SK-N-SH treated with all-trans-retinoic acid at 6 μM for 48 hours (cell line): ENCODE measurements around the gene PIK3R6.

Source experiments
- ATAC-seq: fragments of 200-7000 bp; cut with Tn5 transposase; 3 replicates; pipeline ENCODE4 v1.9.1; 2020; ENCODE audit warnings: mild to moderate bottlenecking, moderate library complexity
- ARNTL ChIP-seq: fragments of 450-650 bp; formaldehyde crosslinking; IDR thresholded peaks from 2 replicates; pipeline ENCODE4 v1.5.0; 2020; ENCODE audit warnings: low read depth, mild to moderate bottlenecking, moderate library complexity, borderline replicate concordance
- BACH2 ChIP-seq: fragments of 250-450 bp; sonication (Bioruptor Pico); IDR thresholded peaks from 2 replicates; pipeline ENCODE4 v1.9.0; 2021; ENCODE audit warnings: mild to moderate bottlenecking, borderline replicate concordance
- CREB5 ChIP-seq: fragments of 250-450 bp; sonication (Bioruptor Pico); IDR thresholded peaks from 2 replicates; pipeline ENCODE4 v1.5.1; 2020; ENCODE audit warnings: low read depth, mild to moderate bottlenecking, moderate library complexity
- CSDC2 ChIP-seq: fragments of 250-450 bp; sonication (Bioruptor Pico); IDR thresholded peaks from 2 replicates; pipeline ENCODE4 v1.5.0; 2020; ENCODE audit warnings: mild to moderate bottlenecking, moderate library complexity
- GLIS3 ChIP-seq: fragments of 250-450 bp; sonication (Bioruptor Pico); IDR thresholded peaks from 2 replicates; pipeline ENCODE4 v1.5.0; 2020; ENCODE audit warnings: mild to moderate bottlenecking, moderate library complexity
- ISL1 ChIP-seq: fragments of 250-450 bp; sonication (Bioruptor Pico); IDR thresholded peaks from 2 replicates; pipeline ENCODE4 v2.1.2; 2022; ENCODE audit warnings: mild to moderate bottlenecking, moderate library complexity
- OSR1 ChIP-seq: fragments of 250-450 bp; sonication (Bioruptor Pico); IDR thresholded peaks from 2 replicates; pipeline ENCODE4 v1.8.0; 2022; ENCODE audit warnings: moderate library complexity, mild to moderate bottlenecking, inconsistent platforms
- PATZ1 ChIP-seq: fragments of 250-450 bp; sonication (Bioruptor Pico); IDR thresholded peaks from 2 replicates; pipeline ENCODE4 v1.8.0; 2020; ENCODE audit warnings: mild to moderate bottlenecking, moderate library complexity, borderline replicate concordance
- PPARA ChIP-seq: fragments of 250-450 bp; sonication (Bioruptor Pico); IDR thresholded peaks from 2 replicates; pipeline ENCODE4 v1.5.0; 2020; ENCODE audit warnings: mild to moderate bottlenecking, borderline replicate concordance
- RARB ChIP-seq: fragments of 250-450 bp; sonication (Bioruptor Pico); IDR thresholded peaks from 2 replicates; pipeline ENCODE4 v1.8.0; 2021; ENCODE audit warnings: mild to moderate bottlenecking, moderate library complexity
- SNAI2 ChIP-seq: fragments of 250-450 bp; sonication (Bioruptor Pico); IDR thresholded peaks from 2 replicates; pipeline ENCODE4 v1.5.0; 2020; ENCODE audit warnings: mild to moderate bottlenecking, moderate library complexity
- ZFP3 ChIP-seq: fragments of 250-450 bp; sonication (Bioruptor Pico); IDR thresholded peaks from 2 replicates; pipeline ENCODE4 v1.5.0; 2020; ENCODE audit warnings: mild to moderate bottlenecking, moderate library complexity
- ZFP30 ChIP-seq: fragments of 450-650 bp; formaldehyde crosslinking; IDR thresholded peaks from 2 replicates; pipeline ENCODE4 v1.5.0; 2022; ENCODE audit warnings: mild to moderate bottlenecking, moderate library complexity
- ZNF70 ChIP-seq: fragments of 450-650 bp; formaldehyde crosslinking; IDR thresholded peaks from 2 replicates; pipeline ENCODE4 v1.5.0; 2020; ENCODE audit warnings: mild to moderate bottlenecking, moderate library complexity
- ZNF8 ChIP-seq: fragments of 450-650 bp; formaldehyde crosslinking; IDR thresholded peaks from 2 replicates; pipeline ENCODE4 v1.5.0; 2020; ENCODE audit warnings: mild to moderate bottlenecking, moderate library complexity
- TF ChIP-seq, protein P1 (sequence below): fragments of 250-450 bp; sonication (Bioruptor Pico); IDR thresholded peaks from 2 replicates; pipeline ENCODE4 v1.8.0; 2021; ENCODE audit warnings: low read depth, mild to moderate bottlenecking, moderate library complexity, borderline replicate concordance

The PIK3R6 gene

DNA sequence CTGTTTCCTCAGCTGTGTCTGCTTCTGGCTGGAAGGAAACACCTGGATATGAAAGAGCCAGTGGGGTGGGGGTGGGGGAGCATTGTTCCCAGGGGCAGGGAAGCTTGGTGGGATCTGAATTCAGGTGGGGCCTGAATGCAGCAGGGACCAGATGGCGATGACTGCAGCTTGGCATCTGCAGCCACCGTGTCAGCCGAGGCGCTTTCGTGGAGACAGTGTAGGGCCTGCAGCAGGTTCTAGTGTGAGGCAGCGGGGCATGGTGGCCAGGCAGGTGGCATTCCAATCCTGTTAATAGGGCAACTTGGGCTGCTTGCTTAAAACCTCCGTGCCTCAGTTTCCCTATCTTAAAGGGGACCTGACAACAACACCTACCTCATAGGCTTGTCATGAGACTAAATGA lies 1.7 kb downstream of the PIK3R6 start:
- ATAC-seq = no peak
- no peak for TF ChIP-seq ISL1 (CRISPR knock-in tag)
- TF ChIP-seq CREB5 (CRISPR knock-in tag) = no peak
- TF ChIP-seq OSR1 = no peak
- TF ChIP-seq CSDC2 (CRISPR knock-in tag) = no peak
- TF ChIP-seq BACH2 = no peak
- TF ChIP-seq PPARA (CRISPR knock-in tag) = no peak
- no peak for TF ChIP-seq ZNF70 (CRISPR knock-in tag)

GRCh38 chr17:8865385-8865784 lies 2.1 kb downstream of the PIK3R6 start:
- TF ChIP-seq ZNF70 (CRISPR knock-in tag) = no peak
- ATAC-seq = no peak

- ATAC-seq = no peak
- no peak for TF ChIP-seq SNAI2
- TF ChIP-seq ZFP30 (CRISPR knock-in tag) = no peak
- TF ChIP-seq ZNF70 (CRISPR knock-in tag) = no peak
- no peak for TF ChIP-seq CSDC2 (CRISPR knock-in tag)
- no peak for TF ChIP-seq PATZ1 (CRISPR knock-in tag)
- no peak for TF ChIP-seq OSR1
- TF ChIP-seq ZFP3 (CRISPR knock-in tag) = no peak
- no peak for TF ChIP-seq RARB (CRISPR knock-in tag)
- TF ChIP-seq GLIS3 (CRISPR knock-in tag) = no peak
Observed at GRCh38 chr17:8862213-8863056, 5.0 kb downstream of the PIK3R6 start.

GRCh38 chr17:8861495-8862181 lies 5.8 kb downstream of the PIK3R6 start:
- no peak for ATAC-seq
- no peak for TF ChIP-seq PPARA (CRISPR knock-in tag)
- TF ChIP-seq ZFP3 (CRISPR knock-in tag) = no peak
- TF ChIP-seq RARB (CRISPR knock-in tag) = no peak
- TF ChIP-seq, protein P1, sequence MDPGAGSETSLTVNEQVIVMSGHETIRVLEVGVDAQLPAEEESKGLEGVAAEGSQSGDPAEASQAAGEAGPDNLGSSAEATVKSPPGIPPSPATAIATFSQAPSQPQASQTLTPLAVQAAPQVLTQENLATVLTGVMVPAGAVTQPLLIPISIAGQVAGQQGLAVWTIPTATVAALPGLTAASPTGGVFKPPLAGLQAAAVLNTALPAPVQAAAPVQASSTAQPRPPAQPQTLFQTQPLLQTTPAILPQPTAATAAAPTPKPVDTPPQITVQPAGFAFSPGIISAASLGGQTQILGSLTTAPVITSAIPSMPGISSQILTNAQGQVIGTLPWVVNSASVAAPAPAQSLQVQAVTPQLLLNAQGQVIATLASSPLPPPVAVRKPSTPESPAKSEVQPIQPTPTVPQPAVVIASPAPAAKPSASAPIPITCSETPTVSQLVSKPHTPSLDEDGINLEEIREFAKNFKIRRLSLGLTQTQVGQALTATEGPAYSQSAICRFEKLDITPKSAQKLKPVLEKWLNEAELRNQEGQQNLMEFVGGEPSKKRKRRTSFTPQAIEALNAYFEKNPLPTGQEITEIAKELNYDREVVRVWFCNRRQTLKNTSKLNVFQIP (CRISPR knock-in tag) = no peak
- TF ChIP-seq ISL1 (CRISPR knock-in tag) = no peak
- TF ChIP-seq ZNF70 (CRISPR knock-in tag) = no peak

DNA sequence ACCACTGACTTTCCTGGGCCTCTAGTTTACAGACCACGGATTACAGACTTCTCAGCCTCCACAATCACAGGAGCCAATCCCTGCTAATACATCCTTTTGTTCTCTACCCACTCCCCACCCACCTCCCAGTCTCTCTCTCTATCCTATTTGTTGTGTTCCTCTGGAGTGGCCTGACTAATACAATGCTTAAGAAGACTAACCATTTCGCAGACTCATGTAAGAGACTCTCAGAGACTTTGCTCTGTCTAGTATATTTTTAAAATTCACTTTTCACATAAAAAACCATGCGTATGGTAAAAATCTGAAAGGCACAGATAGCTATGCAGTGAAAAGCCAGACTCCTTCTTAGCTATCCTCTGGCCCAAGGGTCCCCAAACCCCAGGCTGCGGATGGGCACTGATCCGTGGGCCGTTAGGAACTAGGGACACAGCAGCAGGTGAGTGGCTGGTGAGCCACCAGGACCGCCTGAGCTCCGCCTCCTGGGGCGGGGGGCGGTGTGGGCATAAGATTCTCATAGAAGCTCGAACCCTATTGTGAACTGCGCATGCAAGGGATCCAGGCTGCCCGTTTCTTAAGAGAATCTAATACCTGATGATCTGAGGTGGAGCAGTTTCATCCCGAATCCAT lies 7.6 kb downstream of the PIK3R6 start:
- no peak for TF ChIP-seq ZNF8 (CRISPR knock-in tag)
- TF ChIP-seq CREB5 (CRISPR knock-in tag) = no peak
- TF ChIP-seq ARNTL (CRISPR knock-in tag) = no peak
- no peak for ATAC-seq
